ENCODE results near the gene NDUFS8.
"Not testable (repeated sequence)": the region's sequence is repeated elsewhere in the genome, so short reads cannot be mapped to it uniquely, and the experiment has no call there.

The NDUFS8 gene

GRCh38 chr11:68030318-68031143 is at the start of gene NDUFS8:
NDUFS8 (plus strand) TSS chr11:68030681; CDS start chr11:68032152, 1,471 bp downstream.
- peak; percentile 99 for DNase-seq

- DNase-seq: not testable (repeated sequence)
Observed at GRCh38 chr11:67981226-67981625, 49.3 kb upstream of the NDUFS8 start.

- not testable (repeated sequence) for DNase-seq
Observed at GRCh38 chr11:67982255-67982857, 48.1 kb upstream of the NDUFS8 start.

GRCh38 chr11:67983951-67984350 is 46.5 kb upstream of the NDUFS8 start:
- no peak for DNase-seq

GRCh38 chr11:67985302-67985701 is 45.2 kb upstream of the NDUFS8 start:
- DNase-seq: not testable (repeated sequence)

- not testable (repeated sequence) for DNase-seq
Observed at GRCh38 chr11:67990546-67991346, 39.7 kb upstream of the NDUFS8 start.

GRCh38 chr11:67991347-67992121 is 38.9 kb upstream of the NDUFS8 start:
- DNase-seq: not testable (repeated sequence)

GRCh38 chr11:67993821-67994220 is 36.7 kb upstream of the NDUFS8 start:
- peak; percentile 28 for DNase-seq

GRCh38 chr11:67994387-67994786 is 36.1 kb upstream of the NDUFS8 start:
- not testable (repeated sequence) for DNase-seq

GRCh38 chr11:67995129-67995528 is 35.4 kb upstream of the NDUFS8 start:
- not testable (repeated sequence) for DNase-seq

GRCh38 chr11:67995579-67995978 is 34.9 kb upstream of the NDUFS8 start:
- not testable (repeated sequence) for DNase-seq

- no peak for DNase-seq
Observed at GRCh38 chr11:67996051-67996450, 34.4 kb upstream of the NDUFS8 start.

- DNase-seq: peak; percentile 75
Observed at GRCh38 chr11:67996622-67997474, 33.6 kb upstream of the NDUFS8 start.

- no peak for DNase-seq
Observed at GRCh38 chr11:67997475-67997921, 33.0 kb upstream of the NDUFS8 start.

- DNase-seq: no peak
Observed at GRCh38 chr11:67998150-67999045, 32.1 kb upstream of the NDUFS8 start.

GRCh38 chr11:67999201-67999629 is 31.3 kb upstream of the NDUFS8 start:
- no peak for DNase-seq

- DNase-seq: no peak
Observed at GRCh38 chr11:67999704-68000103, 30.8 kb upstream of the NDUFS8 start.

GRCh38 chr11:68002575-68002937 is 27.9 kb upstream of the NDUFS8 start:
- DNase-seq: no peak

GRCh38 chr11:68002938-68003845 is 27.3 kb upstream of the NDUFS8 start:
- no peak for DNase-seq
